PC-9 (cell line): ENCODE measurements around the gene PKHD1. TPM values are rescaled to one million over a fixed set of nuclear protein-coding genes. Genes with fewer than 3 reads are reported as not detected.

Source experiments
- BruUV-seq: library from RNA; stranded (reverse); fragments of 400-500 nt; replicated peaks from 2 replicates; lab custom pipeline; 2021; lab: Mats Ljungman, UMichigan
- CTCF ChIA-PET: fragments of 300-600 bp; sonication (Branson Sonifier 250); formaldehyde crosslinking; loops from one replicate; lab custom pipeline; 2022; ENCODE audit warnings: antibody characterized with exemption; lab: Charles Lee
- POLR2A ChIA-PET: fragments of 300-600 bp; sonication (Branson Sonifier 250); formaldehyde crosslinking; loops from one replicate; lab custom pipeline; 2022; ENCODE audit warnings: antibody characterized with exemption; ENCODE audit not compliant: unreplicated experiment; lab: Charles Lee
- DNase-seq, 2 experiments: peaks; one replicate each; pipeline versions ENCODE4 v3.0.0 to v3.0.0-alpha.2; 2015 to 2022; ENCODE audit warnings: mixed read lengths in 1 of 2
- H2AFZ ChIP-seq: fragments of 200-600 bp; sonication (generic); 2 replicates; pipeline ENCODE4 v1.8.1; 2017; ENCODE audit warnings: antibody characterized with exemption
- H3F3A ChIP-seq: fragments of 200-600 bp; sonication (generic); 2 replicates; pipeline ENCODE4 v1.8.1; 2017; ENCODE audit warnings: antibody characterized with exemption, mild to moderate bottlenecking, low read depth; ENCODE audit not compliant: insufficient read depth
- H3K27ac ChIP-seq: fragments of 200-600 bp; sonication (generic); 2 replicates; pipeline ENCODE4 v1.6.1; 2016; ENCODE audit warnings: mixed run types
- H3K27me3 ChIP-seq: fragments of 200-600 bp; sonication (generic); 2 replicates; pipeline ENCODE4 v1.6.1; 2016; ENCODE audit warnings: low read depth, mixed run types; ENCODE audit not compliant: insufficient read depth
- H3K36me3 ChIP-seq: fragments of 200-600 bp; sonication (generic); 2 replicates; pipeline ENCODE4 v1.6.1; 2016; ENCODE audit warnings: low read depth, mixed run types
- H3K4me1 ChIP-seq: fragments of 200-600 bp; sonication (generic); replicated peaks from 2 replicates; pipeline ENCODE4 v1.6.1; 2016; ENCODE audit warnings: mixed run types; ENCODE audit not compliant: insufficient read depth
- H3K4me2 ChIP-seq: fragments of 200-600 bp; sonication (generic); 2 replicates; pipeline ENCODE4 v1.6.1; 2017; ENCODE audit warnings: mixed run types
- H3K4me3 ChIP-seq: fragments of 200-600 bp; sonication (generic); 2 replicates; pipeline ENCODE4 v1.6.1; 2016; ENCODE audit warnings: mixed run types
- H3K79me2 ChIP-seq: fragments of 200-600 bp; sonication (generic); 2 replicates; pipeline ENCODE4 v1.6.1; 2017; ENCODE audit warnings: low read depth, mixed run types
- H3K9me2 ChIP-seq: fragments of 200-600 bp; sonication (generic); 2 replicates; pipeline ENCODE4 v1.8.1; 2017; ENCODE audit warnings: mild to moderate bottlenecking; ENCODE audit not compliant: insufficient read depth
- H3K9me3 ChIP-seq: fragments of 200-600 bp; sonication (generic); 2 replicates; pipeline ENCODE4 v1.8.1; 2016; ENCODE audit warnings: low read depth; ENCODE audit not compliant: insufficient read depth
- H4K20me1 ChIP-seq: fragments of 200-600 bp; sonication (generic); 2 replicates; pipeline ENCODE4 v1.8.1; 2017; ENCODE audit not compliant: insufficient read depth
- EZH2 ChIP-seq: fragments of 200-600 bp; sonication (generic); IDR thresholded peaks from 2 replicates; pipeline ENCODE4 v1.8.0; 2017; ENCODE audit warnings: antibody characterized with exemption, low read depth
- intact Hi-C: fragments of 100-400 bp; cut with micrococcal nuclease; formaldehyde crosslinking; loops from one replicate; pipeline ENCODE4 v1.10.0; 2022; ENCODE audit not compliant: unreplicated experiment
- total RNA-seq: library from RNA; stranded (reverse); gene quantifications from 2 replicates; pipeline ENCODE4 v1.2.3, GENCODE V29; 2021
- TF ChIP-seq, protein P1 (sequence below): fragments of 200-600 bp; sonication (generic); conservative IDR thresholded peaks from 2 replicates; pipeline ENCODE4 v1.6.1; 2017; ENCODE audit warnings: mixed run types, antibody characterized with exemption, mild to moderate bottlenecking, moderate library complexity

Gene PKHD1
- total RNA-seq, 1 experiment from 2014 or later: not detected

DNA sequence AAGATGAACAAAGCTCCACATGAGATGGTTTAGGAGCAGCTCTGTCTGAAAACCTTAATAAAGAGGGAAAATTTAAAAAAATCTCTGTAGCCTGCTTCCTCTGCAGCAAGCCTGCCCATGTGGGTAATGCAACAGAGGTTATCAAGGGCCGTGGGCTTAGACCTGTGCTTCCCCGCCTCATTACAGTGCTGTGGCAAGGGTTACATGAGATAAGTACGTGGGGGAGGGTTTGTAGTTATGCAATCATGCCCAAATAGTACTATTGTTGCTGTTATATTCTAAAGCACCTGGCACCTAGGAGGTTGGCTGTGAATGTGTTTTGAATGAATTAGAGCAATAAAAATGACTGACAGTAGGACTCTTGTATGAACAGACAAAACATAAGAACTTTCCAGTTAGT is 68.3 kb downstream of the PKHD1 start:
- Histone ChIP-seq H3K4me1 (no peaks in the 10 kb centered on the region), H3K27me3 (no peaks in the 10 kb centered on the region), H3K9me3 (no peaks in the 10 kb centered on the region), H2AFZ (no peak overlapping the region), H3K9me2 (no peaks in the 10 kb centered on the region), H3F3A (no peaks in the 10 kb centered on the region), H3K4me2 (no peak overlapping the region), H3K79me2 (no peaks in the 10 kb centered on the region), H3K36me3 (no peaks in the 10 kb centered on the region), H4K20me1 (no peaks in the 10 kb centered on the region), H3K4me3 (no peak overlapping the region), H3K27ac (no peak overlapping the region)
- no peak for TF ChIP-seq EZH2
- TF ChIP-seq, protein P1, sequence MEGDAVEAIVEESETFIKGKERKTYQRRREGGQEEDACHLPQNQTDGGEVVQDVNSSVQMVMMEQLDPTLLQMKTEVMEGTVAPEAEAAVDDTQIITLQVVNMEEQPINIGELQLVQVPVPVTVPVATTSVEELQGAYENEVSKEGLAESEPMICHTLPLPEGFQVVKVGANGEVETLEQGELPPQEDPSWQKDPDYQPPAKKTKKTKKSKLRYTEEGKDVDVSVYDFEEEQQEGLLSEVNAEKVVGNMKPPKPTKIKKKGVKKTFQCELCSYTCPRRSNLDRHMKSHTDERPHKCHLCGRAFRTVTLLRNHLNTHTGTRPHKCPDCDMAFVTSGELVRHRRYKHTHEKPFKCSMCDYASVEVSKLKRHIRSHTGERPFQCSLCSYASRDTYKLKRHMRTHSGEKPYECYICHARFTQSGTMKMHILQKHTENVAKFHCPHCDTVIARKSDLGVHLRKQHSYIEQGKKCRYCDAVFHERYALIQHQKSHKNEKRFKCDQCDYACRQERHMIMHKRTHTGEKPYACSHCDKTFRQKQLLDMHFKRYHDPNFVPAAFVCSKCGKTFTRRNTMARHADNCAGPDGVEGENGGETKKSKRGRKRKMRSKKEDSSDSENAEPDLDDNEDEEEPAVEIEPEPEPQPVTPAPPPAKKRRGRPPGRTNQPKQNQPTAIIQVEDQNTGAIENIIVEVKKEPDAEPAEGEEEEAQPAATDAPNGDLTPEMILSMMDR: no peak
- ChIA-PET POLR2A (no interaction called here), CTCF (no interaction called here)
- intact Hi-C loops: no loop called here
- no peak for DNase-seq
- BruUV-seq: no TSS peak

DNA sequence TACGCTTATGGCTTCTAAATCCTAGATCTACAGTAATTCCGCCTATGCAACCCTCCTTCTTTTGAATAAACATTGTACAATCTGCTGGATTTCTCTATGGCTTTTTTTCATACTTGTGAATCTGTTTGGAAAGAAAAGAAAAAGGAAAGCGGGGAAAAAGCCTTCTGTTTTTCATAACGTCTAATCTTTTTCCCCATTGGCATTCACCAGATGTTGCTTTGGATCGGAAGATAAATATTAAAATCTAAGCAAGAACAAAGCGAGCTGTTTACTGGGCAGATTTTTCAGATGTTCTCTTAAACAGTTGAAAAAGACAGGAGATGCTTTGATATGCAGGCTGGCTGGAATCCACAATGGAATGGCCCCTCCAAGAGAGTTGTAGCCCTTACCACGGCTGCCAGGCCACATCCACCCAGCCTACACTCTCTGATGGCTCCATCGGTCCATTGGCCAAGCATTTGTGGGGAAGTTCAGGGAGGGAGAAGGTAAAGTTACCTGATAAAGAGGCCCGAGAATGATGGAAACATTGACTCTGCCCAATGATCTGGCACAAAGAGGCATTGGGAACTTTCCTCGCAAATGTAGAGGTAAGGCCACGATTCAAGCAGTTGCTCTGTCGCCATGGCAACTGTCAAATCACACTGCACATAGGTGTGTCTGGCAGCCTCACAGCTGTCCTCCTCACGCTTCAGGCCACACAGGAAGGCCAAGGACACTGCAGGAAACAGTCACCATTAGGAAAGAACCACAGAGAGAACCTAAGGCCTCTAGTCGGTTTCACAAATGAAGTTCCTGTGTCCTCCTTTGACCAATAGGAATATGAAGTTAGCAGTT is 70.3 kb downstream of the PKHD1 start:
- Histone ChIP-seq H3K4me1 (no peaks in the 10 kb centered on the region), H2AFZ (no peak overlapping the region), H3K79me2 (no peaks in the 10 kb centered on the region), H3K4me2 (no peak overlapping the region), H3K9me2 (no peaks in the 10 kb centered on the region), H3K36me3 (no peaks in the 10 kb centered on the region), H3F3A (no peaks in the 10 kb centered on the region), H3K9me3 (no peaks in the 10 kb centered on the region), H3K27ac (no peak overlapping the region), H3K4me3 (no peak overlapping the region), H4K20me1 (no peaks in the 10 kb centered on the region), H3K27me3 (no peaks in the 10 kb centered on the region)
- TF ChIP-seq EZH2: no peak
- TF ChIP-seq, protein P1: no peak
- no peak for DNase-seq
- CTCF ChIA-PET: no interaction called here
- intact Hi-C loops: no loop called here
- POLR2A ChIA-PET: no interaction called here
- BruUV-seq: no TSS peak

DNA sequence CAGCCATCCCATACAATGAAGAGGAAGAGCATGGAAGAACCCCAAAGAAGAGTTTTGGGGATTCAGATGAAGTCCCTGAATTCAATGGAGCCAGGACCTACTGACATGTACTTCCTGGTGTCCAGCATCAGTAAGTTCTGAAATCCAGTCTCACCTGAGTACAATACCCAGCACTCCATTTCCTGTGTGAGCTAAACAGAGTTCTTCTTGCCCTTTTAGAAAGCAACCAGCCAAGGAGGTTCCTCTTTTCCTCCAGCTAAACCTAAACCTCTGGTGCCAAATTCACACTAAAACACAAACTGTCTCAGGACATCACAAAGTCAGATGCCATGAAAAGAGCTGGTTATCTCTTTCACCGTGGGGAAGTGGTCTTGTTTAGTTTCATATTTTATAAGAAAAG is 71.5 kb downstream of the PKHD1 start:
- H3K36me3 ChIP-seq: no peaks in the 10 kb centered on the region
- no peaks in the 10 kb centered on the region for H3K9me3 ChIP-seq
- H3K4me2 ChIP-seq: no peak overlapping the region
- no peak for TF ChIP-seq EZH2
- DNase-seq: no peak
- H3K4me3 ChIP-seq: no peak overlapping the region
- no peak overlapping the region for H3K27ac ChIP-seq
- H3F3A ChIP-seq: no peaks in the 10 kb centered on the region
- intact Hi-C loops: no loop called here
- H3K4me1 ChIP-seq: no peaks in the 10 kb centered on the region
- BruUV-seq: no TSS peak
- no peaks in the 10 kb centered on the region for H3K9me2 ChIP-seq
- ChIA-PET CTCF (interaction anchor here (0.6 kb wide), 1 partner anchor 1311 kb away, joined by 4 read pairs; no protein-coding TSS in a partner anchor), POLR2A (no interaction called here)
- no peaks in the 10 kb centered on the region for H4K20me1 ChIP-seq
- H3K79me2 ChIP-seq: no peaks in the 10 kb centered on the region
- no peak overlapping the region for H2AFZ ChIP-seq
- H3K27me3 ChIP-seq: no peaks in the 10 kb centered on the region
